ENCODE measurements around the gene NDUFV2.
"Not testable (repeated sequence)": the region's sequence is repeated elsewhere in the genome, so short reads cannot be mapped to it uniquely, and the experiment has no call there.

The NDUFV2 gene

GRCh38 chr18:9102508-9103375, at the start of gene NDUFV2:
Gene NDUFV2 (plus strand): TSS chr18:9102699. CDS start chr18:9102744, 45 bp downstream.
- peak; percentile 98 for DNase-seq

GRCh38 chr18:9053814-9054213, 48.7 kb upstream of the NDUFV2 start:
- no peak for DNase-seq

- no peak for DNase-seq
These were observed 47.3 kb upstream of the NDUFV2 start for GRCh38 chr18:9055185-9055584.

- DNase-seq, result no peak
These were observed 46.9 kb upstream of the NDUFV2 start for GRCh38 chr18:9055626-9056025.

GRCh38 chr18:9057646-9058045, 44.9 kb upstream of the NDUFV2 start:
- no peak for DNase-seq

- DNase-seq, result no peak
These were observed 44.1 kb upstream of the NDUFV2 start for GRCh38 chr18:9058406-9058805.

GRCh38 chr18:9062418-9062751, 40.1 kb upstream of the NDUFV2 start:
- no peak for DNase-seq

GRCh38 chr18:9065864-9066263, 36.6 kb upstream of the NDUFV2 start:
- no peak for DNase-seq

- DNase-seq, result no peak
These were observed 36.1 kb upstream of the NDUFV2 start for GRCh38 chr18:9066358-9066757.

GRCh38 chr18:9066817-9067306, 35.6 kb upstream of the NDUFV2 start:
- DNase-seq, result no peak

GRCh38 chr18:9067823-9068222, 34.7 kb upstream of the NDUFV2 start:
- DNase-seq, result no peak

GRCh38 chr18:9068346-9068745, 34.2 kb upstream of the NDUFV2 start:
- no peak for DNase-seq

- DNase-seq, result no peak
These were observed 32.9 kb upstream of the NDUFV2 start for GRCh38 chr18:9069601-9070000.

- DNase-seq, result no peak
These were observed 32.3 kb upstream of the NDUFV2 start for GRCh38 chr18:9070212-9070611.

- no peak for DNase-seq
These were observed 22.5 kb upstream of the NDUFV2 start for GRCh38 chr18:9079818-9080528.

GRCh38 chr18:9081940-9082339, 20.6 kb upstream of the NDUFV2 start:
- DNase-seq, result no peak

- peak; percentile 64 for DNase-seq
These were observed 19.6 kb upstream of the NDUFV2 start for GRCh38 chr18:9082711-9083510.

GRCh38 chr18:9086015-9086414, 16.5 kb upstream of the NDUFV2 start:
- DNase-seq, result no peak

GRCh38 chr18:9086624-9087023, 15.9 kb upstream of the NDUFV2 start:
- no peak for DNase-seq

- DNase-seq, result no peak
These were observed 15.4 kb upstream of the NDUFV2 start for GRCh38 chr18:9087144-9087543.

- no peak for DNase-seq
These were observed 14.2 kb upstream of the NDUFV2 start for GRCh38 chr18:9088252-9088651.

GRCh38 chr18:9088727-9089126, 13.8 kb upstream of the NDUFV2 start:
- DNase-seq, result not testable (repeated sequence)

GRCh38 chr18:9090578-9090977, 11.9 kb upstream of the NDUFV2 start:
- DNase-seq, result no peak
